ENCODE results near the gene FUZ.
A peak's percentile ranks its signal among the peaks of the same experiment; 100 is the strongest.
"Not testable (repeated sequence)": the region's sequence is repeated elsewhere in the genome, so short reads cannot be mapped to it uniquely, and the experiment has no call there.

The FUZ gene

GRCh38 chr19:49829721-49830120 is 16.6 kb upstream of the FUZ start:
- DNase-seq = no peak

GRCh38 chr19:49829200-49829599 is 16.1 kb upstream of the FUZ start:
- DNase-seq = no peak

DNA sequence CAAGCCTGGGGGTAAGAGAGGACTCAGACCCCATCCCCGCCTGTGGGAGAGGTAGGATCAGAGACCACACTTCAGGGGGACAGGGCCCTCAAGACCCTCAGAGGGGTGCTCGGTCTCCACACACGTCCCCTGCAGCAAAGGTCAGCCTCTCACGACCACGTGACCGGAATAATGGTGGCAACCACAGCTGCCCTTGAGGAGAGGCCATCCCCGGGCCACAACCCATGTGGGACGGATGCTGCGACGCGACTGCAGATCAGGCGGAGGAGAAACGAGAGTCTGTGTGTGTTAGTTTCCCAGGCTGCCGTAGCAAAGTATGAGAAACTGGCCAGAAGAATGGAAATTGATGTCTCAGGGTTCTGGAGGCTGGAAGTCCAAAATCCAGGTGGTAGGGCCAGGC is 13.9 kb upstream of the FUZ start:
- no peak for DNase-seq

DNA sequence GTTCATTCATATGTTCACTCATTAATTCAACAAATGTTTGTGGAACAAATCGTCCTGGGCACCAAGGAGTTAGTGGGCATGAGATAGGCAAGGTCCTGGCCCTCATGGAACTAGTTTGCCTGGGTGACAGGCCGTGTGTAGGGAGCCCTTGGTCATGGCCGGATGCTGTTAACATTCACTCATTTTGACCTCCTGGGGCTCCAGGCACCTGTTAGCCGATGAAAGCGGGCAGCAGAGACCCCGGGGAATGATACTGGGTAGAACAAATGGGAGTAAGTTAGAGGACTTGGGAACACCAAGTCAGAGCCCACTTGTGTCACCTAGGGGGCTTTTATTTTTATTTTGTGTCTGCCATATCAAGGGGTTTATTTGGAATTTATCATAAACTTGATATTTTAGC is 11.6 kb upstream of the FUZ start:
- DNase-seq = no peak

DNA sequence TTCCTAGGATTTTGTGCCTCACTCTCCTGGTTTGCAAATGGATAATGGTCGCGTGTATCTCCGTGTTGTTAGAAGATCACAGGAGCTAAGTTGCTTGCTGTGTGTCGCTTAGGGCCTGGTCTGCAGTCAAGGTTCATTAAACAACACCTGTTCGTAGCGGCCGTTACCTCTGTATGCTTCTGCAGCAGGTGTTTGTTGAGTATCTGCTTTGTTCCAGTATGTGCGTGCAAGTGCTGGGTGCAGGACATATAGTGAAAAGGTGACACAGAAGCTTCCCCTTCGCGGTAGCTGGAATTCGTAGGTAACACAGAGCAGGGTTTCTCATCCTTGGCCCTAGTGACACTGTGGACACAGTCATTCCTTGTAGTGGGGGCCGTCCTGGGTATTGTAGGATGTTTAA is 10.4 kb upstream of the FUZ start:
- no peak for DNase-seq

GRCh38 chr19:49820125-49820524 is 7.0 kb upstream of the FUZ start:
- DNase-seq = no peak

DNA sequence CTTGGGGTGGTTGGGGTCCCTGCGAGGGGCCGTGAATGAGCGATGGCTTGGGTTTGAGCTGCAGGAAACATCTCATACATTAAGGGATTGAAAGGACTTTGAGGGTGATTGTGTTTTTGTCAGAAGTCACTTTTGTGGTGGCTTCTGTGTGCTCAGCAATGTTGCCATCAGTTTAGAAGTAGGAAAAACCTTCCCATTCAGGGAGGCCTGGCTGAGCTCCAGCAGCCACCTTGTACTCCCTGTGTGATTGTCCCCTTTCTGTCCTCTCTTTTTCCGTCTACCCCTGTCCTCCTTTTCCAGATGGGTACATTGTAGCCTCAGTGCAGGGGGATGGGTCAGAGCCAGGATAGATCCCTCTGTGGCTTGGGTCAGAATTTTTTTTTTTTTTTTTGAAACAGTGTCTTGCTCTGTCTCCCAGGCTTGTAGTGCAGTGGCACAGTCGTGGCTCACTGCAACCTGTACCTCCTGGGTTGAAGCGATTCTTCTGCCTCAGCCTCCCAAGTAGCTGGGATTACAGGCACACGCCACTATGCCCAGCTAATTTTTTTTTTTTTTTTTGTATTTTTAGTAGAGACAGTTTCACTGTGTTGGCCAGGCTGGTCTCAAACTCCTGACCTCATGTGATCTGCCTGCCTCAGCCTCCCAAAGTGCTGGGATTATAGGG is 6.5 kb upstream of the FUZ start:
- DNase-seq = not testable (repeated sequence)

DNA sequence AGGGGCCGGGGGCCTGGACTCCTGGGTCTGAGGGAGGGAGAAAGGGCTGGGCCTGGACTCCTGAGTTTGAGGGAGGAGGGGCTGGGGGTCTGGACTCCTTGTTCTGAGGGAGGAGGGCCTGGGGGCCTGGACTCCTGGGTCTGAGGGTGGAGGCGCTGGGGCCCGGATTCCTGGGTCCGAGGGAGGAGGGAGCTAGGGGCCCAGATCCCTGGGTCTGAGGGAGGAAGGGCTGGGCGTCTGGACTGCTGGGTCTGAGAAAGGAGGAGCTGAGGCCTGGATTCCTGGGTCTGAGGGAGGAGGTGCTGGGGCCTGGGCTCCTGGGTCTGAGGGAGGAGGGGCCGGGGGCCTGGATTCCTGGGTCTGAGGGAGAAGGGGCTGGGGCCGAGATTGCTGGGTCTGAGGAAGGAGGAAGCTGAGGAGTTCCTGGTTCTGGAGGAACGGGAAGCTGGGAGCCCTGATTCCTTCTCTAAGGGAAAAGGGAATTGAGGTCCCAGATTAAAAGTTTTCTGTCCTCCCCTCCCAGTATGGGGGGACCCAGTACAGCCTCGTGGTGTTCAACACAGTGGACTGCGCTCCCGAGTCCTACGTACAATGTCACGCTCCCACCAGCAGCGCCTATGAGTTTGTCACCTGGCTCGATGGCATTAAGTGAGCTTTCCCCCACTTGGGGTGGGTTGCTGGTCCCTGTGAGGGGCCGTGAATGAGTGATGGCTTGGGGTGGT is 5.7 kb upstream of the FUZ start:
- DNase-seq = no peak

- DNase-seq = peak; percentile 55
Measured at GRCh38 chr19:49817964-49818648, 5.0 kb upstream of the FUZ start, which contains the start of gene MED25. MED25 (plus strand) TSS chr19:49818289; CDS start chr19:49818342, 53 bp downstream.

DNA sequence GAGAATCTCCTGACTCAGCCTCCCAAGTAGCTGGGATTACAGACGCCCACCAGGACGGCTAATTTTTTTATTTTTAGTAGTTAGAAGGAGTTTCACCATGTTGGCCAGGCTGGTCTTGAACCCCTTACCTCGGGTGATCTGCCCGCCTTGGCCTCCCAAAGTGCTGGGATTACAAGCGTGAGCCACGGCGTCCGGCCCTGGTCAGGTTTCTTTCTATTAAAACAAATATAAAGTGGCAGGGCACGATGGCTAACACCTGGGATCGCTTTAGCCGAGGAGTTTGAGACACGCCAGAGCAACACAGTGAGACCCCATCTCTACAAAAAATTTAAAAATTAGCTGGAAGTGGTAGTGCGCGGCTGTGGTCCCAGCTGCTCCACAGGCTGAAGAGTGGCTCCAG is 3.5 kb upstream of the FUZ start:
- DNase-seq = no peak

GRCh38 chr19:49814010-49814409 is 918 bp upstream of the FUZ start:
- no peak for DNase-seq

DNA sequence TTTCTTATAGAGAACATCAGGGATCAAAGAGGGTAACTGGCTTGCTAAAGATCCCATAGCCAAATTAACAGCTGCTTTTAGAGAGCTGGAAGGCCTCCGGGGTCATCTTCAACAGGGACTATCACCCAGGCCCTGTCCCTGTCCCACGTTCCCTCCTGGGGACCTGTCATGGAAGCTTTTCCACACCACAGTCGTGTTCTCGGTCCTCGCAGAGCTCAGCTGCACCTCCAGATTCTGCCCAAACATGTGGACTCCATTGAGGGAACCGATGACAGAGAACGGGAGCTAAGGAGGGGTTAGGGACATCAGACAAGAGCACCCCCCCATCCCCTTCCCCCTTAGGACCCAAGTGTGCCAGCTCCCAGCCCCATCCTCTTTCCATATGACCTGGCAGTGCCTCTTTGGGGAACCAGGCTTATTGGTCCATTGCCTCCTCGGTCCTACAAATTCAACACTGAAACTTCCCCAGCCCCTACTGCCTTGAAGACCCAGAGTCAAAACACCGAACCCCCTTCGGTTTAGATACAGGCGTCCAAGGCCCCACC is 568 bp downstream of the FUZ start:
- no peak for DNase-seq

- DNase-seq = no peak
Measured at GRCh38 chr19:49811328-49811727, 1.8 kb downstream of the FUZ start.

- no peak for DNase-seq
Measured at GRCh38 chr19:49809941-49810389, 3.1 kb downstream of the FUZ start.

DNA sequence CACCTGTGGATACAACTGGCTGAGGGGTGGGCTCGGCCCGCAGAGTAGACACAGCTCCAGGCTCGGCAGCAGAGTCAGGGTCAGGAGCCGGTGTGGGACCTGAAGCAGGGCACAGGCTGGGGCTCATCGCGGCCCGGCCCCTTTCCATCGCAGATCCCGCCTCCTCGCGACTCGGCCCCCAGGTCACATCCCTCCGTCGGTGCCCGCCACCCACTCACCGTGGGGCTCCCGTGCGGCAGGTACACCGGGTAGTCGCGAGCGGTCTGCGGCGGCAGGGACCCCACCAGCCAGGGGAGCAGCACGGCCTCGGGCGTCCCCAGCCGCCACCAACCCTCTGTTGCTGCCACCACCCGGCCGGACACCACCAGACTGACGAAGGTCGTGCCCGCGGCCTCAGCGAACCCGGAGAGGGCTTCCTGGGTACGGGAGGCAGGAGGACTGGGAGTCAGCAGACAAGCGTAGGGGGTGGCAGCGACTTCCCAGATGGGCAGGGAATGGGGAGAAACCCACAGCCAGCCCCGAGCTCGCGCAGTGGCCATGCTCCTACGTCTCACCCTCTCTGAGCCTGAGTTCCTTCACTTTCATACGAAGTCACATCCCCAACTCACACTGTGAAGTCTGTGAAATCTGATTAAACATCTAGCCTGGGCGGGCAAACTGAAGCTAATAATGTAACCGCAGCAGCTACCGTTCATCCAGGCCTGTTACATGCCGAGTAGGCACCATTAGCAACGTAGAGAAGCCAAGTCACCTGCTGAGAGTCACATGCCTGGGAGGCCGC is 3.7 kb downstream of the FUZ start:
- no peak for DNase-seq

DNA sequence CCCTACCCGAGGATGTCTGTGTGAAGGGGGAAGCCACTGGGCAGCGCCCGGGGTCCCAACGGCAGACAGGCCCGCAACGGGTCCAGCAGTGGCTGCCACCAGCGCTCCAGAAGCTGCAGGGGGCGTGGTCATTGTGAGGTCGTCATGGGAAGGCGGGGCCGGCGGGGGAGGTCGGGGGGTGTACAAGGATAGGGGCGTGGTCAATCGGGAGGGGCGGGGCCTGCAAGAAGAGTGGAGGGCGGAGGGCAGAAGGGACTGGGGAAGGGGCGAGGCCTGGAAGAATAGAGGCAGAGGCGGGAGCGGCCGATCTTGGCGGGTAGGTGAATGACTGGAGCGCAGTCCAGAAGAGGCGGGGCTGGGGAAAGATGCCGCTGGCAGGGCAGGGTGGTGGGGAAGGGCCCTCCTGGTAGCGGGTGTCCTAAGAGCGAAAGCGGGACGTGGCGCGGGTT is 4.4 kb downstream of the FUZ start:
- peak; percentile 71 for DNase-seq

- DNase-seq = no peak
Measured at GRCh38 chr19:49807904-49808675, 5.0 kb downstream of the FUZ start.

DNA sequence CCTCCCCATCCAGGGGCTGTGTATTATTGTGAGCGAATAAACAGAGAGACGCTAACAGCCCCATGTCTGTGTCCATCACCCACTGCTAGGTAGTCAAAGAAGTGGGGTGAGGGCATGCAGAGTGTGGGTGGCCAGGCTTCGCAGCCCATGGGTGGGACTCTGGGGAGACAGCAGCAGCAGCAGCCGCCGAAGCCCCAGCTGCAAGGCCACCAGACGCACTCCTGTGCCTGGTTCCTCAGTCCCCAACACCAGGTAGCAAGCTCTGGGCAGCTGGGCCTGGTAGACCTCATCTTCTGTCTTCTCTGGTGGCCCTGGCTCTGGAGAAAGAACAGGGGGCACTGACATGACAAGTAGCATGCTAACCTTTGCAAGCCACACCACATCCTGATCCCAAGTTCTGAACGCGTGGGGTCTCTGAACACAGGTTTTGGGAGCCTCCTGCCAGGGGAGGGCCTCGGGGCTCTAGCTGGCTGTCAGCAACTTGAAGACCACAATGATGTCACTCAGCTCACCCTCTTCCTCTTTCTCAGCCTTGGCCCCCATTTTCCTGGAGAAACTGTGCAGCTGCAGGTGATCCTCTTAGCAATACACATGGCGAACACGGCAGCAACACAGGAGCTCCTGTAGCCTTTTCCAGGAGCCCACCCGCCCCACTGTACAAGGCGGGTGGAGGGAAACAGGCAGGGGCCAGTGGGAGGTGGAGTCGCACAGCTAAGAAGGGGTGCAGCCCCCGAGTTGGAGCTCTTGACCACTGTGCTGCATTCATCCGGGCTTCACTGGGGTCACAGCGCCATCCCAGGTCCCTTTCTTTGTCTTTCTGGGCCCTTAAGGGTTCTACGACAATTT is 5.8 kb downstream of the FUZ start:
- DNase-seq = no peak

GRCh38 chr19:49806620-49806959 is 6.5 kb downstream of the FUZ start:
- no peak for DNase-seq

DNA sequence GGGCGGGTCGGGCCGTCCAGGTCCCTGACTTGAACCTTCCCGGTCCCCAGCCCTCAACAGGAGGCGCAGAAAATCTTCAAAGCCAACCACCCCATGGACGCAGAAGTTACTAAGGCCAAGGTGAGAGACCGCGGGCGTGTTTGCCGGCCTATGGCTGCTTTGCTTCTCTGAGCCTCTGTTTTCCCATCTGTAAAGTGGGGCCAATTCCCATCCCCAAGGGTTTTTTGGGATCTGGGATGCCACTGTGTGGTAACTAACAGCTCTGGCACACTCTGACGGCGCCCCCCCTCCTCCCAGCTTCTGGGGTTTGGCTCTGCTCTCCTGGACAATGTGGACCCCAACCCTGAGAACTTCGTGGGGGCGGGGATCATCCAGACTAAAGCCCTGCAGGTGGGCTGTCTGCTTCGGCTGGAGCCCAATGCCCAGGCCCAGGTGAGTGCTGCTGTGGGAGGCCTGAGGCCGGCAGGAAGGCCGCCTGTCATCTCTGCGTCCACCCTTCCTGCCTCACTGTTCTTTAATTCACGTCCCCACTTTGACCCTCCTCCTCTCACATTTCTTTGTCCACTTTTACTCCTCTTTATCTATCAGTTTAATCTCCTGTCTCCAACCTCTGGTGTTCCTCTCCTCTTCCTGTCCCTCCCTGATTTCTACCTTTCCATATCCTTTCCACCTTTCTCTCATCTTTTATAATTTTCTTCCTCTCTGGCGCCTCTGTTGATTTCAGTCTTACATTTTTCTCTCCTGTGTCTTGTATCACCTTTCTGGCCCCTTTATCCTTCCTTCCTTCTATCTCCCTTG is 7.1 kb downstream of the FUZ start:
- no peak for DNase-seq
